ENCODE results near the gene RMND1.
"Not testable (repeated sequence)": the region's sequence is repeated elsewhere in the genome, so short reads cannot be mapped to it uniquely, and the experiment has no call there.

Gene RMND1

GRCh38 chr6:151381722-151382121 lies 70.2 kb downstream of the RMND1 start:
- no peak for DNase-seq

- no peak for DNase-seq
Observed at GRCh38 chr6:151380848-151381205, 71.1 kb downstream of the RMND1 start.

GRCh38 chr6:151379933-151380847 lies 71.7 kb downstream of the RMND1 start:
- no peak for DNase-seq

GRCh38 chr6:151377095-151377494 lies 74.8 kb downstream of the RMND1 start:
- DNase-seq, result no peak

- no peak for DNase-seq
Observed at GRCh38 chr6:151376440-151376839, 75.5 kb downstream of the RMND1 start.

- no peak for DNase-seq
Observed at GRCh38 chr6:151375833-151376232, 76.1 kb downstream of the RMND1 start.

GRCh38 chr6:151374036-151374683 lies 77.8 kb downstream of the RMND1 start:
- peak; percentile 74 for DNase-seq

GRCh38 chr6:151372164-151372563 lies 79.8 kb downstream of the RMND1 start:
- DNase-seq, result no peak

GRCh38 chr6:151370509-151371078 lies 81.3 kb downstream of the RMND1 start:
- no peak for DNase-seq

- no peak for DNase-seq
Observed at GRCh38 chr6:151365233-151365632, 86.7 kb downstream of the RMND1 start.

GRCh38 chr6:151359486-151359885 lies 92.4 kb downstream of the RMND1 start:
- no peak for DNase-seq

- DNase-seq, result no peak
Observed at GRCh38 chr6:151358475-151358874, 93.5 kb downstream of the RMND1 start.

- no peak for DNase-seq
Observed at GRCh38 chr6:151357758-151358436, 94.0 kb downstream of the RMND1 start.

- DNase-seq, result not testable (repeated sequence)
Observed at GRCh38 chr6:151356983-151357382, 94.9 kb downstream of the RMND1 start.

Measured in NCI-H146 (cell line).